8988T (cell line): ENCODE data around the gene EHMT1.
"Not testable (repeated sequence)": the region's sequence is repeated elsewhere in the genome, so short reads cannot be mapped to it uniquely, and the experiment has no call there.

Experiments
- DNase-seq: peaks from one replicate; pipeline ENCODE4 v3.0.0; 2011

Gene EHMT1

GRCh38 chr9:137723356-137723755 lies 104.6 kb downstream of the EHMT1 start:
- not testable (repeated sequence) for DNase-seq

- DNase-seq, result no peak
Measured at GRCh38 chr9:137723783-137724445, 105.1 kb downstream of the EHMT1 start.

GRCh38 chr9:137724818-137725240 lies 106.0 kb downstream of the EHMT1 start:
- no peak for DNase-seq

GRCh38 chr9:137725598-137725997 lies 106.8 kb downstream of the EHMT1 start:
- no peak for DNase-seq

- not testable (repeated sequence) for DNase-seq
Measured at GRCh38 chr9:137726336-137726735, 107.5 kb downstream of the EHMT1 start.

- no peak for DNase-seq
Measured at GRCh38 chr9:137726764-137727163, 108.0 kb downstream of the EHMT1 start.

- DNase-seq, result no peak
Measured at GRCh38 chr9:137727716-137728115, 108.9 kb downstream of the EHMT1 start.

GRCh38 chr9:137728444-137729311 lies 109.9 kb downstream of the EHMT1 start:
- DNase-seq, result no peak

GRCh38 chr9:137731216-137731946 lies 112.6 kb downstream of the EHMT1 start:
- no peak for DNase-seq

- no peak for DNase-seq
Measured at GRCh38 chr9:137731947-137732813, 113.4 kb downstream of the EHMT1 start.

GRCh38 chr9:137733429-137733828 lies 114.6 kb downstream of the EHMT1 start:
- DNase-seq, result no peak

- no peak for DNase-seq
Measured at GRCh38 chr9:137734181-137734580, 115.4 kb downstream of the EHMT1 start.

- not testable (repeated sequence) for DNase-seq
Measured at GRCh38 chr9:137738182-137738696, 119.4 kb downstream of the EHMT1 start.

- no peak for DNase-seq
Measured at GRCh38 chr9:137738703-137739102, 119.9 kb downstream of the EHMT1 start.

- DNase-seq, result no peak
Measured at GRCh38 chr9:137739371-137740309, 120.8 kb downstream of the EHMT1 start.

- DNase-seq, result no peak
Measured at GRCh38 chr9:137740312-137740711, 121.5 kb downstream of the EHMT1 start.

GRCh38 chr9:137741330-137741729 lies 122.5 kb downstream of the EHMT1 start:
- no peak for DNase-seq

GRCh38 chr9:137742698-137743097 lies 123.9 kb downstream of the EHMT1 start:
- no peak for DNase-seq

- no peak for DNase-seq
Measured at GRCh38 chr9:137743695-137744094, 124.9 kb downstream of the EHMT1 start.

- DNase-seq, result no peak
Measured at GRCh38 chr9:137744632-137745183, 125.9 kb downstream of the EHMT1 start.

GRCh38 chr9:137745541-137745991 lies 126.8 kb downstream of the EHMT1 start:
- DNase-seq, result no peak
